Measurements from ENCODE around the gene CSNK2A1. TPM values are rescaled to one million over a fixed set of nuclear protein-coding genes. Genes with fewer than 3 reads are reported as not detected.

CSNK2A1 gene
- total RNA-seq, 1 donor from 2014 or later, result 91.5 TPM

DNA sequence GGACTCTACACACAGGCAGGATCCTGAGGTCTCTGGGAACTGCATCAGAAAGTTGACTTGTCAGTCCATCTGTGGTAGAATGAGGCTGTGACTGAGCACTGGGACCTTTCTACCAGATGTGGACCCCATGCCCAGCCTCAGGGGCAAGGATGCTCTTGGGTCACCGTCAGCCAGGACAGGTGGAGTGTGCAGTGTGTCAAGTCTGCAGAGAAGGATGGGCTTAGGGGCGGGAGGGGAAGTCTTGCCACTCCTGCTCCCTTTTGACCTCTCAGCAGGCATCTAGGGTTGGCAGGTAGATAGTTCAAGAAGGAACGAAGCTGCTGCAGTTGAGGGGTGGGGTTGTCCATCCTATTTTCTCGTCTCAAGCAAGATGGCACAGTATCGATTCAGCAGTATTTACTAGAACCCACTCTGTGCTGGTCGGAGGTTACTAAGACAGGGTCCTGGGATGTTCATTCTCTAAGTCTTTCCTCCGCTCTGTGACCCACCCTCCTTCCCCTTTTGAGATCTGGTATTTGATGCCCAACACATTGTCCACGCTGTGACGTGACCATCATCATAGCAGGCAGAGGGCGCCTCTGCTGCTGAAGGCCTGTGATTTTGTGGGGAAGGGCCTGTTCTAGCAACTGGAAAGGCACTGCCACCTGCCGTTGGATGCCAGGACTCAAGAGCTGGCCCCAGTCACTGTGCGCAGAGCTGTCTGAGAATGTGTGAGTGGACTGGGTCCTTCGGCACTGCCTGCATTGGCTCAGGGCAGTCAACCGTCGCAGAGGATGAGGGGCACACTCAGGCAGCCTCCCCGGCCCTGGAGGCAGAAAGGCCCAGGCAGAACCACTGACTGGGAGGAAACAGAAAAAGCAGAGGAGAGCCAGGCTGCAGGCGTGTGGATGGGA lies 112.3 kb downstream of the CSNK2A1 start:
- DNase-seq (ENCODE audit: low spot score), result peak; percentile 69

DNA sequence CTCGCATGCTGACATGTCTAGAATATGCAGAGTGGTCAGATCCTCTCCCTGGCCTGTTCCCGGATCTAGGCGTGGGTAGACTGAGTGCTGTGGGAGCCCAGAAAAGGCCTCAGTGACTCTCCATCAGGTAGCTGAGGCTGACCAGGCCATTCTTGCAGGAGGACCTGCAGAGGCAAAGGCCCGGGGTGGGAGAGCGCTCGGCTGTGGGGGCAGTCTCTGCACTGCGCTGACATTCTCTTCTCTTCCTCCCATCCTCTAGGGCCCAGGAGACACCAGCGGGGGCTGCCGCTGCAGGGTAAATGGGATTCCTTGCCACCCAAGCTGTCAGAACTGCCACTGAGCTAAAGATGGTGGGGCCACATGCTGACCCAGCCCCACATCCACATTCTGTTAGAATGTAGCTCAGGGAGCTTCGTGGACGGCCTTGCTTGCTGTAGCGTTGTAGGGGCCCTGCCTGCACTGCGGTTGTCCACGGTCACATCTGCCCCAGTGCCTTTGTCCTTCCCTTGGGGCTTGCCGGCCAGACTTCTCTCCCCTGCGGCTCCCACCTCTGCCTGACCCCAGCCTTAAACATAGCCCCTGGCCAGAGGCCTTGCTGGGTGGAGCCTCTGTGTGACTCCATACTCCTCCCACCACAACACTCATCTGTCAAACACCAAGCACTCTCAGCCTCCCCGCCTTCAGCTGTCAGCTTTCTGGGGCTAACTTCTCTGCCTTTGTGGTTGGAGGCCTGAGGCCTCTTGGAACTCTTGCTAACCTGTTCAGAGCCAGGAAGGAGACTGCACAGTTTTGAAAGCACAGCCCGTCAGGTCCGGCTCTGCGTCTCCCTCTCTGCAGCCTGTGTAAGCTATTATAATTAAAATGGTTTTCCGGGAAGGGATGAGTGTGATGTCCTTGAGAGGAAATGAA lies 113.2 kb downstream of the CSNK2A1 start:
- no peak for DNase-seq (ENCODE audit: low spot score)

- DNase-seq (ENCODE audit: low spot score), result no peak
Observed at GRCh38 chr20:428658-429200, 114.9 kb downstream of the CSNK2A1 start.

DNA sequence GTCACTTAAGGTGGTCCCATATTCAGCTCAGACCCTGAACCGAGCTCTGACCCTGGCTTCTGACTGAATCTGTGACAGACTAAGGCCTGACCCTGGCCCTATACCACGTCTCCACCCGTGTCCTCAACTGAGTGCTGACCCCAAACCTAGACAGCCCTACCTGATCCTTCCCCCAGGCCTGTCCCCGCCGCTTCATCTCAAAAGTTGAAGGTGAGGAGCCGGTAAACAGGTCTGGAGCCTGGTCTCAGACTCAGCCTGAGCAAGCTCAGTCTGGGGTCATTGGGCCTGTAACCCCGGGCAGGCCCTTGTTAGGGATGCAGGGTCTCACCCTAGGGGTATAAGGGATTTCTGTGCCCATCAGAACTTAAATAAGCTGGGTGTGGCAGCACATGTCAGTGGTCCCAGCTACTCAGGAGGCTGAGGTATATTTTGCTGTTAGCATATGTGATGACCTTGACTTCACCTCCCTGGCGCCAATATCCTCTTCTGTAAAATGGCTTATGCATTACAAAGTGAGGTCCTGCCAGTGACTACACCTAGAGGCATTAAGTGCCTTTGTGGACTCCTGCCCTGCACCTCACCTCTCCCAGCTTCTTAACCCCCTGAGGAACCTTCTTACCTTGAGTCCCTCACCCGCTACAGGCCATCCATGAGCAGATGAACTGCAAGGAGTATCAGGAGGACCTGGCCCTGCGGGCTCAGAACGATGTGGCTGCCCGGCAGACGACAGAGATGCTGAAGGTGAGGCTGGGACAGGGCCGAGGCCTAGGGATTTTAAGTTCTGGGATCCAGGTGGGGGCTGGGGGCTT lies 115.5 kb downstream of the CSNK2A1 start:
- no peak for DNase-seq (ENCODE audit: low spot score)

GRCh38 chr20:427401-427800 lies 116.2 kb downstream of the CSNK2A1 start:
- no peak for DNase-seq (ENCODE audit: low spot score)

GRCh38 chr20:426566-426965 lies 117.0 kb downstream of the CSNK2A1 start:
- no peak for DNase-seq (ENCODE audit: low spot score)

Other genes with a start within 250 kb of the CSNK2A1 start
- gene ZCCHC3, start 246.2 kb downstream of the CSNK2A1 start, total RNA-seq (ENCODE audit: insufficient read depth, low replicate concordance), result 40.0 TPM
- 4.1 TPM for gene SOX12, start 218.2 kb downstream of the CSNK2A1 start, total RNA-seq (ENCODE audit: insufficient read depth, low replicate concordance)
- 13.2 TPM for gene NRSN2, start 196.7 kb downstream of the CSNK2A1 start, total RNA-seq (ENCODE audit: insufficient read depth, low replicate concordance)
- gene TRIB3, start 163.0 kb downstream of the CSNK2A1 start, total RNA-seq (ENCODE audit: insufficient read depth, low replicate concordance), result 10.8 TPM
- 41.2 TPM for gene RBCK1, start 135.5 kb downstream of the CSNK2A1 start, total RNA-seq (ENCODE audit: insufficient read depth, low replicate concordance)
- 20.9 TPM for gene TBC1D20, start 81.3 kb downstream of the CSNK2A1 start, total RNA-seq (ENCODE audit: insufficient read depth, low replicate concordance)
- 0.48 TPM for gene TCF15, start 66.5 kb upstream of the CSNK2A1 start, total RNA-seq (ENCODE audit: insufficient read depth, low replicate concordance)
- 22.1 TPM for gene SRXN1, start 109.4 kb upstream of the CSNK2A1 start, total RNA-seq (ENCODE audit: insufficient read depth, low replicate concordance)
- gene SCRT2, start 132.0 kb upstream of the CSNK2A1 start, total RNA-seq (ENCODE audit: insufficient read depth, low replicate concordance), result not detected
- 1.7 TPM for gene SLC52A3, start 224.7 kb upstream of the CSNK2A1 start, total RNA-seq (ENCODE audit: insufficient read depth, low replicate concordance)